ENCODE results near the gene PPIE. TPM values are rescaled to one million over a fixed set of nuclear protein-coding genes. Genes with fewer than 3 reads are reported as not detected.

The PPIE gene
- polyA plus RNA-seq, 1 of the 3 experiments (the other 2 are of a cell fraction): 78.4 TPM

DNA sequence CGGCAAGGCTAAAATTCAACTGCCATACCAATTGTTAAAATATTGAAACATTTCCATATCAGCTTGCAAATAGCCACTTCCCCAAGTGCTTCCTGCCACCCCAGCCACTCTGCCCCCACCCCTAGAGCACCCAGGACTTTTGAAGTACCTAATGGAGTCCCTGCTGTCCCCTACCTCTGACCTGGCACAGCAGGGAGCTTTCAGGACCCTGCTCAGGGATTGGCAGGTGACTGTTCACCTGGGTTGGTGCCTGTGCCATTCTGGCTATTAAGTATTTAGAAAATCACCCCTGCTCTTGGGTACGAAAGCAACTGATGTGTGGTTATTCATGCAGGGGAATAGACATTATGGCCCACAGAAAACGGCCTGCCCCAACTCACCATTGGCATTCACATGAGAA lies 38.3 kb upstream of the PPIE start:
- peaks cover 17% of the 10 kb centered on the region; the same call in 1 of the 2 replicates for H3K27me3 ChIP-seq (ENCODE audit: insufficient read depth)
- no peaks in the 10 kb centered on the region for H3K79me2 ChIP-seq (ENCODE audit: insufficient read depth)
- no peaks in the 10 kb centered on the region for H3K9me2 ChIP-seq
- H3K4me3 ChIP-seq (ENCODE audit: low read depth in 2 of 2, low read length in 1 of 2): no peak overlapping the region
- H3K9ac ChIP-seq: no peak overlapping the region
- no peak overlapping the region for H3K27ac ChIP-seq (ENCODE audit: low read depth in 2 of 2, low read length in 1 of 2)
- no peak overlapping the region for H2AFZ ChIP-seq (ENCODE audit: low read depth)
- no peaks in the 10 kb centered on the region for H3K9me3 ChIP-seq
- ChIA-PET POLR2A (no interaction called here), CTCF (interaction anchor here (1.1 to 5.9 kb wide), 6 partner anchors 9 to 94 kb away, joined by 3 to 71 read pairs (median 28); partner anchors contain the start of genes HPCAL4 and NT5C1A)
- no peak for DNase-seq
- H3K36me3 ChIP-seq (replicated peaks in 1 of 2; ENCODE audit: control insufficient read depth in 1 of 2, insufficient read depth in 2 of 2, low read length in 1 of 2): no peaks in the 10 kb centered on the region
- TF ChIP-seq CHD2 (IDR thresholded peaks at IDR 0.05; ENCODE audit: low read length, partially characterized antibody) (no peak), SMC3 (IDR thresholded peaks at IDR 0.05; ENCODE audit: low read depth, low read length) (no peak), NRF1 (IDR thresholded peaks at IDR 0.05; ENCODE audit: low read depth, low read length) (no peak)
- TF ChIP-seq, protein P1, sequence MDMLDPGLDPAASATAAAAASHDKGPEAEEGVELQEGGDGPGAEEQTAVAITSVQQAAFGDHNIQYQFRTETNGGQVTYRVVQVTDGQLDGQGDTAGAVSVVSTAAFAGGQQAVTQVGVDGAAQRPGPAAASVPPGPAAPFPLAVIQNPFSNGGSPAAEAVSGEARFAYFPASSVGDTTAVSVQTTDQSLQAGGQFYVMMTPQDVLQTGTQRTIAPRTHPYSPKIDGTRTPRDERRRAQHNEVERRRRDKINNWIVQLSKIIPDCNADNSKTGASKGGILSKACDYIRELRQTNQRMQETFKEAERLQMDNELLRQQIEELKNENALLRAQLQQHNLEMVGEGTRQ (IDR thresholded peaks at IDR 0.05; ENCODE audit: borderline replicate concordance, low read depth, low read length): no peak
- H3K4me1 ChIP-seq (ENCODE audit: control insufficient read depth in 1 of 2, insufficient read depth in 2 of 2, low read depth in 1 of 2, low read length in 1 of 2): peaks cover 0 to 17% of the 10 kb centered on the region in 2 experiments; a peak in 1 of 4 replicates
- no peaks in the 10 kb centered on the region for H4K20me1 ChIP-seq (ENCODE audit: insufficient read depth)
- 56% methylated on average over 3 of the region's 3 CpGs for WGBS (ENCODE audit: low lambda C conversion rate)
- H3F3A ChIP-seq (replicated peaks; ENCODE audit: insufficient read depth): no peaks in the 10 kb centered on the region
- no peak overlapping the region for H3K4me2 ChIP-seq

DNA sequence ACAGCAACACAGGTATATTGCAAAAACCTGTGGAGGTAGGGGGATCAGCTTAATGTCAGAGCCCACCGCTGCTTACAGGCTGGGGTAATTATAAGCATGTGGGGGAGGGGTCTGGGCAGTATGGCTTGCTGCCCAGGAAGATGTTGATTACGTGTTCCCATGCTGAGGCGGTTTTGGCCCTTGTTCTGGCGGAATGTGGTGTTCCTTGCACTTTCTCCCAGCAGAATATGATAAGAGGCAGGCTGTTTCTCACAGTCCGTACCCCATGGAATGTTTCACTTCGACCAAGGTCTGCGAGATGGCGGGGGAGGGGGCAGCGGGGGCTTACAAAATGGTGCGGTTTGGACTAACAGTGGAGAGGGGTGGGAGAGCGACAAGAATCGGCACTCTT lies 37.6 kb upstream of the PPIE start:
- no peaks in the 10 kb centered on the region for H3F3A ChIP-seq (replicated peaks; ENCODE audit: insufficient read depth)
- no peaks in the 10 kb centered on the region for H3K36me3 ChIP-seq (replicated peaks in 1 of 2; ENCODE audit: control insufficient read depth in 1 of 2, insufficient read depth in 2 of 2, low read length in 1 of 2)
- no peaks in the 10 kb centered on the region for H4K20me1 ChIP-seq (ENCODE audit: insufficient read depth)
- WGBS (ENCODE audit: low lambda C conversion rate): 77% methylated on average over 12 of the region's 12 CpGs
- no peak overlapping the region for H3K4me3 ChIP-seq (ENCODE audit: low read depth in 2 of 2, low read length in 1 of 2)
- H3K9me2 ChIP-seq: no peaks in the 10 kb centered on the region
- no peak overlapping the region for H3K9ac ChIP-seq
- TF ChIP-seq, protein P2, sequence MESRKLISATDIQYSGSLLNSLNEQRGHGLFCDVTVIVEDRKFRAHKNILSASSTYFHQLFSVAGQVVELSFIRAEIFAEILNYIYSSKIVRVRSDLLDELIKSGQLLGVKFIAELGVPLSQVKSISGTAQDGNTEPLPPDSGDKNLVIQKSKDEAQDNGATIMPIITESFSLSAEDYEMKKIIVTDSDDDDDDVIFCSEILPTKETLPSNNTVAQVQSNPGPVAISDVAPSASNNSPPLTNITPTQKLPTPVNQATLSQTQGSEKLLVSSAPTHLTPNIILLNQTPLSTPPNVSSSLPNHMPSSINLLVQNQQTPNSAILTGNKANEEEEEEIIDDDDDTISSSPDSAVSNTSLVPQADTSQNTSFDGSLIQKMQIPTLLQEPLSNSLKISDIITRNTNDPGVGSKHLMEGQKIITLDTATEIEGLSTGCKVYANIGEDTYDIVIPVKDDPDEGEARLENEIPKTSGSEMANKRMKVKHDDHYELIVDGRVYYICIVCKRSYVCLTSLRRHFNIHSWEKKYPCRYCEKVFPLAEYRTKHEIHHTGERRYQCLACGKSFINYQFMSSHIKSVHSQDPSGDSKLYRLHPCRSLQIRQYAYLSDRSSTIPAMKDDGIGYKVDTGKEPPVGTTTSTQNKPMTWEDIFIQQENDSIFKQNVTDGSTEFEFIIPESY (IDR thresholded peaks at IDR 0.05; ENCODE audit: borderline replicate concordance, low read depth): no peak
- TF ChIP-seq, protein P3, sequence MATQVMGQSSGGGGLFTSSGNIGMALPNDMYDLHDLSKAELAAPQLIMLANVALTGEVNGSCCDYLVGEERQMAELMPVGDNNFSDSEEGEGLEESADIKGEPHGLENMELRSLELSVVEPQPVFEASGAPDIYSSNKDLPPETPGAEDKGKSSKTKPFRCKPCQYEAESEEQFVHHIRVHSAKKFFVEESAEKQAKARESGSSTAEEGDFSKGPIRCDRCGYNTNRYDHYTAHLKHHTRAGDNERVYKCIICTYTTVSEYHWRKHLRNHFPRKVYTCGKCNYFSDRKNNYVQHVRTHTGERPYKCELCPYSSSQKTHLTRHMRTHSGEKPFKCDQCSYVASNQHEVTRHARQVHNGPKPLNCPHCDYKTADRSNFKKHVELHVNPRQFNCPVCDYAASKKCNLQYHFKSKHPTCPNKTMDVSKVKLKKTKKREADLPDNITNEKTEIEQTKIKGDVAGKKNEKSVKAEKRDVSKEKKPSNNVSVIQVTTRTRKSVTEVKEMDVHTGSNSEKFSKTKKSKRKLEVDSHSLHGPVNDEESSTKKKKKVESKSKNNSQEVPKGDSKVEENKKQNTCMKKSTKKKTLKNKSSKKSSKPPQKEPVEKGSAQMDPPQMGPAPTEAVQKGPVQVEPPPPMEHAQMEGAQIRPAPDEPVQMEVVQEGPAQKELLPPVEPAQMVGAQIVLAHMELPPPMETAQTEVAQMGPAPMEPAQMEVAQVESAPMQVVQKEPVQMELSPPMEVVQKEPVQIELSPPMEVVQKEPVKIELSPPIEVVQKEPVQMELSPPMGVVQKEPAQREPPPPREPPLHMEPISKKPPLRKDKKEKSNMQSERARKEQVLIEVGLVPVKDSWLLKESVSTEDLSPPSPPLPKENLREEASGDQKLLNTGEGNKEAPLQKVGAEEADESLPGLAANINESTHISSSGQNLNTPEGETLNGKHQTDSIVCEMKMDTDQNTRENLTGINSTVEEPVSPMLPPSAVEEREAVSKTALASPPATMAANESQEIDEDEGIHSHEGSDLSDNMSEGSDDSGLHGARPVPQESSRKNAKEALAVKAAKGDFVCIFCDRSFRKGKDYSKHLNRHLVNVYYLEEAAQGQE (IDR thresholded peaks at IDR 0.05; ENCODE audit: low read depth, low read length): no peak
- no peak for TF ChIP-seq GABPA (IDR thresholded peaks at IDR 0.05; ENCODE audit: low read depth)
- TF ChIP-seq FOXM1 (IDR thresholded peaks at IDR 0.05; ENCODE audit: low read depth): no peak
- no peak for TF ChIP-seq TCF12 (IDR thresholded peaks at IDR 0.05)
- no peak for TF ChIP-seq FOSL2 (IDR thresholded peaks at IDR 0.05; ENCODE audit: borderline replicate concordance, low read depth)
- no peak for TF ChIP-seq YY1 (IDR thresholded peaks at IDR 0.05; ENCODE audit: low read depth)
- DNase-seq: no peak
- H3K27me3 ChIP-seq (ENCODE audit: insufficient read depth): peaks cover 17% of the 10 kb centered on the region; the same call in 1 of the 2 replicates
- no peak overlapping the region for H3K4me2 ChIP-seq
- ChIA-PET POLR2A (interaction anchor here (1.1 to 1.6 kb wide), 2 partner anchors 45 to 124 kb away, joined by 4 to 7 read pairs; no protein-coding TSS in a partner anchor), CTCF (interaction anchor here (0.7 to 5.9 kb wide), 16 partner anchors 10 to 601 kb away, joined by 3 to 71 read pairs (median 8); partner anchors contain the start of genes HPCAL4 and NT5C1A)
- no peak overlapping the region for H3K27ac ChIP-seq (ENCODE audit: low read depth in 2 of 2, low read length in 1 of 2)
- H2AFZ ChIP-seq (ENCODE audit: low read depth): no peak overlapping the region
- no peaks in the 10 kb centered on the region for H3K9me3 ChIP-seq
- no peaks in the 10 kb centered on the region for H3K79me2 ChIP-seq (ENCODE audit: insufficient read depth)
- H3K4me1 ChIP-seq (ENCODE audit: control insufficient read depth in 1 of 2, insufficient read depth in 2 of 2, low read depth in 1 of 2, low read length in 1 of 2): peaks cover 0 to 17% of the 10 kb centered on the region in 2 experiments; a peak in 1 of 4 replicates

Measured in SK-N-SH (cell line).